IPS-11a (cell line): ENCODE data around the gene DDX11.
"Not testable (repeated sequence)": the region's sequence is repeated elsewhere in the genome, so short reads cannot be mapped to it uniquely, and the experiment has no call there.

Source experiments
- H3K4me3 ChIP-seq: one replicate; pipeline ENCODE4 v1.5.1; 2013; ENCODE audit warnings: low read depth, low read length, control low read depth

The DDX11 gene

GRCh38 chr12:31066196-31066595 is 7.5 kb upstream of the DDX11 start:
- H3K4me3 ChIP-seq: not testable (repeated sequence)

GRCh38 chr12:31067656-31068055 is 6.0 kb upstream of the DDX11 start:
- H3K4me3 ChIP-seq: not testable (repeated sequence)

GRCh38 chr12:31070971-31071740 is 2.5 kb upstream of the DDX11 start:
- H3K4me3 ChIP-seq: not testable (repeated sequence)

GRCh38 chr12:31072962-31073361 is 698 bp upstream of the DDX11 start:
- H3K4me3 ChIP-seq: not testable (repeated sequence)

- H3K4me3 ChIP-seq: peak overlapping the region; percentile 79
These were observed 744 bp downstream of the DDX11 start for GRCh38 chr12:31074333-31074874.

GRCh38 chr12:31076150-31076549 is 2.5 kb downstream of the DDX11 start:
- not testable (repeated sequence) for H3K4me3 ChIP-seq

- not testable (repeated sequence) for H3K4me3 ChIP-seq
These were observed 3.4 kb downstream of the DDX11 start for GRCh38 chr12:31077095-31077494.

- H3K4me3 ChIP-seq: not testable (repeated sequence)
These were observed 4.3 kb downstream of the DDX11 start for GRCh38 chr12:31077998-31078397.

GRCh38 chr12:31079421-31079820 is 5.8 kb downstream of the DDX11 start:
- H3K4me3 ChIP-seq: not testable (repeated sequence)

- not testable (repeated sequence) for H3K4me3 ChIP-seq
These were observed 6.6 kb downstream of the DDX11 start for GRCh38 chr12:31080221-31080620.

- H3K4me3 ChIP-seq: not testable (repeated sequence)
These were observed 7.6 kb downstream of the DDX11 start for GRCh38 chr12:31081274-31081673.

- H3K4me3 ChIP-seq: not testable (repeated sequence)
These were observed 10.6 kb downstream of the DDX11 start for GRCh38 chr12:31084241-31084640.

- H3K4me3 ChIP-seq: not testable (repeated sequence)
These were observed 12.4 kb downstream of the DDX11 start for GRCh38 chr12:31086032-31086431.

GRCh38 chr12:31087486-31087885 is 13.8 kb downstream of the DDX11 start:
- not testable (repeated sequence) for H3K4me3 ChIP-seq

- not testable (repeated sequence) for H3K4me3 ChIP-seq
These were observed 14.3 kb downstream of the DDX11 start for GRCh38 chr12:31087956-31088355.

- H3K4me3 ChIP-seq: no peak overlapping the region
These were observed 15.4 kb downstream of the DDX11 start for GRCh38 chr12:31089072-31089471.

GRCh38 chr12:31091629-31092028 is 18.0 kb downstream of the DDX11 start:
- not testable (repeated sequence) for H3K4me3 ChIP-seq

GRCh38 chr12:31092718-31093117 is 19.1 kb downstream of the DDX11 start:
- not testable (repeated sequence) for H3K4me3 ChIP-seq

GRCh38 chr12:31095080-31095860 is 21.6 kb downstream of the DDX11 start:
- not testable (repeated sequence) for H3K4me3 ChIP-seq

- H3K4me3 ChIP-seq: not testable (repeated sequence)
These were observed 22.8 kb downstream of the DDX11 start for GRCh38 chr12:31096251-31097065.

- H3K4me3 ChIP-seq: not testable (repeated sequence)
These were observed 24.2 kb downstream of the DDX11 start for GRCh38 chr12:31097819-31098218.
